Amniotic epithelial cell (primary cell): ENCODE measurements around the gene CD19.
"Not testable (repeated sequence)": the region's sequence is repeated elsewhere in the genome, so short reads cannot be mapped to it uniquely, and the experiment has no call there.

Source experiments
- DNase-seq: peaks from one replicate; pipeline ENCODE4 v3.0.0-alpha.2; 2010; ENCODE audit warnings: low read depth

Gene CD19

GRCh38 chr16:28931801-28932225 lies at the start of gene CD19:
Gene CD19 (plus strand): TSS chr16:28931971. CDS start chr16:28932001, 30 bp downstream.
- DNase-seq: no peak

- DNase-seq: no peak
These were observed 49.1 kb upstream of the CD19 start for GRCh38 chr16:28882551-28883160.

GRCh38 chr16:28883221-28883996 lies 48.4 kb upstream of the CD19 start:
- no peak for DNase-seq

GRCh38 chr16:28884045-28884444 lies 47.7 kb upstream of the CD19 start:
- DNase-seq: no peak

DNA sequence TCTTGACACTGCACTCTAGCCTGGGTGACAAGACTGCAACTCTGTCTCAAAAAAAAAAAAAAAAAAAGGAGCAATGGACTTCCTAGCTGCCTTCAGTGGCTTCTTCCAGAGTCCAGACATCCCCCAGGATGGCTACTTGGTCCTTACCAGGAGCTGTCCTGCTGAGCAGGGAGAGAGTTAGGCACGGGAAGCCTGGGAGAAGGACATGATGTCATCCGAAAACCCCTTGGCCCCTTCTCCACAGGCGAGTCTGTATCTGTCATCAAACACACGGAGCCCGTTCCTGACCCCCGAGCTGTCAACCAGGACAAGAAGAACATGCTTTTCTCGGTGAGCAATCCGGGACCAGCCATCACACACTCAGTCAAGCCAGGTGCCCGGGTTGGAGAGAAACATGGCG lies 44.8 kb upstream of the CD19 start:
- no peak for DNase-seq

- DNase-seq: not testable (repeated sequence)
These were observed 41.4 kb upstream of the CD19 start for GRCh38 chr16:28890355-28890754.

DNA sequence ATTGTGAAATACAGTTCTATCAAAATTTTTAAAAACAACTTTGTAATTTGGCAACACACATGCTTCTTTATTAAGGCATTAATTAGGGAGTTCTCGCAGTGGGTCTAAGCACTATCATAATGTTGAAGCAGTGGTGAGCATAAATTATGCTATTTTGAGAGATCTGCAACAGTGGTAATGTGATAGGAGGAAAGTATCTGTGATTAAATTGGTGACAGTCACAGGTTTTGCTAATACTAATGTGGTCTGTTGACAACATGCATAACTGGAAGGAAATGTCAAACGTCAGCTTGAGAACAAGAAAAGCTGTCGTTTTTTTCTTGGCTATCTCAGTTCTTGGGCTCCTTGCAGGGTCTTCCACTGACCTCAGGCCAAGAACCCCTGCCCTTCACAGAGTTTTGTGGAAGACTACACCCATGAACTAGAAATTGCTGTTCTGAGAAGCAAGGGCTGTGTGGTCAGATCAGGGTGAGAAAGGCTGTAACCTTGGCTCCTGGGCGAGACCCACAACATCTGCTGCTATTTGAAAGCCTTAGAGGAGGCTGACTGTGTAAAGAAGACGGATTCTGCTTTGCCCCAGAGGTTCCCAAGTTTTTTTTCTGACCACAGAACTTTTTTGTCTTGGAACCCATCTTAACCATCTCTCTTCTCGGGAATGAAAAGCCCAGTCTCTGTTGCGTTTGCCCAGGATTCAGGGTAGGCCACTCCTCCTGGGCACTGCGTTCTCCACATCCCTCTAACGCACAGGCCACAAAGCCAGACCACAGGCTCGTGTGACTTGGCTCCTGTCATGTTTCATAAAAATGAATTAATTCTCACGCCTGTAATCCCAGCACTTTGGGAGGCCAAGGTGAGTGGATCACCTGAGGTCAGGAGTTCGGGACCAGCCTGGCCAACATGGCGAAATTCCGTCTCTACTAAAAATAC lies 39.5 kb upstream of the CD19 start:
- DNase-seq: no peak

- DNase-seq: no peak
These were observed 38.5 kb upstream of the CD19 start for GRCh38 chr16:28893291-28893690.

DNA sequence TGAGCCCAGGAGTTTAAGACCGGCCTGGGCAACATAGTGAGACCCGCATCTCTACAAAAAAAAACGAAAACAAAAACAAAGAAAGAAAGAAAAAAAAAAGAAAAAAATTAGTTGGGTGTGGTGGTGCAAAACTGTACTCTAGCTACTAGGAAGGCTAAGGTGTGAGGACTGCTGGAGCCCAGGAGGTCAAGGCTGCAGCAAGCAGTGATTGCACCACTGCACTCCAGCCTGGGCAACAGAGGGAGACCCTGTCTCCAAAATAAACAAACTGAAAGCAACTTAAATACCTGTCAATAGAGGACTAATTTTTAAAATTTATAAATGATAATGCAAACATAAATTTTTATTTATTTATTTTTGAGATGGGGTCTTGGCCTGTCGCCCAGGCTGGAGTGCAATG lies 36.2 kb upstream of the CD19 start:
- DNase-seq: no peak

- DNase-seq: no peak
These were observed 33.9 kb upstream of the CD19 start for GRCh38 chr16:28897826-28898225.

DNA sequence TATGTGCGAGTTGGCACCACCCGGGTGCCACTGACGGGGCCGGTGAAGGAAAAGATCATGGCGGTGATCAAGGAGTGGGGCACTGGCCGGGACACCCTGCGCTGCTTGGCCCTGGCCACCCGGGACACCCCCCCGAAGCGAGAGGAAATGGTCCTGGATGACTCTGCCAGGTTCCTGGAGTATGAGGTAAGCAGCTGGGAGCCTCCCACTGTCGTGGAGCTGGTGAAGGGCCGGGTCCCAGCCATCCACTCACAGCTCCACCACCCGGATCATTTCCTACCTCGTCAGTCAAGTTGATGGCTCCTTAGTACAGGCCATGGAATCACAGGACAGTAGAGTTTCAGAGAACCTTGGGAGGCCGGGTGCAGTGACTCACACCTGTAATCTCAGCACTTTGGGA lies 33.5 kb upstream of the CD19 start:
- no peak for DNase-seq

GRCh38 chr16:28898942-28899341 lies 32.8 kb upstream of the CD19 start:
- no peak for DNase-seq

DNA sequence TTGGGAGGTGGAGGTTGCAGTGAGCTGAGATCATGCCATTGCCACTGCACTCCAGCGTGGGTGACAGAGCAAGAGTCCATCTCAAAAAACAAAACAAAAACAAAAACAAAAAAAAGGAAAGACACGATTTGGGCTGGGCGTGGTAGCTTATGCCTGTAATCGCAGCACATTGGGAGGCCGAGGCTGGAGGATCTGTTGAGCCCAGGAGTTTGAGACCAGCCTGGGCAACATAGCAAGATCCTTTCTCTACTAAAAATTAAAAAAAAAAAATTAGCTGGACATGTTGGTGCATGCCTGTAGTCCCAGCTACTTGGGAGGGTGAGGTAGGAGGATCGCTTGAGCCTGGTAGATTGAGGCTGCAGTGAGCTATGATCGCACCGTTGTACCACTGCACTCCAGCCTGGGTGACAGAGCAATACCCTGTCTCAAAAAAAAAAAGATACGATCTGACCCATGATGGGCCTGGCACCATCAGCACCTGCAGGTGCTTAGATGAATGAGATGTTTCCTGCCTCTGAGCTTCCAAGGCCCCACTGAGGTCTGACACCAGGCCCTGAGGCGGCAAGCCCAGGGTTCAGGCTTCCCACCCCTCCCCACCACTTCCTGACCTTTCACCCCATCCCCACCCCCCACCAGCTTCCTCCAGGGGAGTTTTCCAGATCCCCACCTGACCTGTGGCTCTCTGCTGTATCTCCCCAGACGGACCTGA lies 31.7 kb upstream of the CD19 start:
- DNase-seq: no peak

- no peak for DNase-seq
These were observed 31.2 kb upstream of the CD19 start for GRCh38 chr16:28900601-28901000.

DNA sequence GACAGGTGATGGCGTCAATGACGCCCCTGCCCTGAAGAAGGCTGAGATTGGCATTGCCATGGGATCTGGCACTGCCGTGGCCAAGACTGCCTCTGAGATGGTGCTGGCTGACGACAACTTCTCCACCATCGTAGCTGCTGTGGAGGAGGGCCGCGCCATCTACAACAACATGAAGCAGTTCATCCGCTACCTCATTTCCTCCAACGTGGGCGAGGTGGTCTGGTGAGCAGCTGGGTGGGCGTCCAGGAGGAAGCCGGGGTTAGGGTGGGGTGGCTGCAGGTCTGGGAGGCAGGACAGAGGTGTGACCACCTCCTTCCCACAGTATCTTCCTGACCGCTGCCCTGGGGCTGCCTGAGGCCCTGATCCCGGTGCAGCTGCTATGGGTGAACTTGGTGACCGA lies 29.9 kb upstream of the CD19 start:
- DNase-seq: no peak

- no peak for DNase-seq
These were observed 28.9 kb upstream of the CD19 start for GRCh38 chr16:28902909-28903308.

DNA sequence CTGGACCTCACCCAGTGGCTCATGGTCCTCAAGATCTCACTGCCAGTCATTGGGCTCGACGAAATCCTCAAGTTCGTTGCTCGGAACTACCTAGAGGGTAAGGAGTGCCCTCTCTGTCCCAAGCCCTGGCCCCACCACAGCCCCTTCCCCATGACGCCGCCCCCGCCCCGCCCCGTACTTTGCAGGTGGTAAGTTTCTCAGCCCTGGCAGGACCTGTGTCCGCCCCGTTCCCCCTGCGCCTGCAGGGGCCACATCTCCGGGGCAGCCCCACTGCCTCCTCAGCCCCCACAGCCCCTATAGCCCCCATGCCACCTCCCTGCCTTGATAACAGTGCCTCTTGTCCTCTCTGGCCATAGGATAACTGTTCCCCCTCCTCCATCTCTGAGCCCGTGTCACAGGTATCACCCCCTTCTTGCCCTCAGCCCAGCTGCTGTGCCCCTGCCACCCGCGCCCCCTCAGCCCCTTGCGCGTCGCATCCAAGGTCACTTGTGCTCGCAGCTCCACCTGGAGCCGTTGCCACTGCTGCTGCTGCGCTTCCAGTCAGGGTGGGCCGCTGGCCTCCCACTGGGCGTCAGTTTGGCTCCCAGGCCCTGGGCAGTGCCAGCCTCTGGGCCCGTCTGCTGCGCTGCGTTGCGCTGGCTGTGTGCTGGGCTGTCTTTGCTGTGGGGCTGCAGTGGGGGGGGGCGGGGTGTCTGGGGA lies 28.3 kb upstream of the CD19 start:
- DNase-seq: no peak

- no peak for DNase-seq
These were observed 27.4 kb upstream of the CD19 start for GRCh38 chr16:28904363-28904762.

DNA sequence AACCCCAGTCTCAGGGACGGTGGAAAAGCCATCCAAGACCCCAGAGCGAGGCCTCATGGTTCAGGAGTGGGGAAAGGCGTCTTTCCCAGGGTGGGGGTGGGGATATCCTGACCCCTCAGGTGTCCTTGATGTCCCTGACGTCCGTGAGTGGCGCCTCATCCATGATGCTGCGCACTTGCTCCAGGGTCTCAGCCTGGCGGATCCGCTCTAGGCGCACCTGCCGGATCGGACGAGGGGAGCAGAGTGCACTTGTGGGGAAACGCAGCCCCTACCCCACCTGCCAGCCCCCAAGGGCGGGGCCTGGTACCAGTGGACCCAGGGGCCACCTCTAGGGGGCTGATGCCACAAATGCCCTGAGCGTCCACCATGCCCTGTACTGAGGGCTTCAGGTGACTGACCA lies 26.9 kb upstream of the CD19 start:
- no peak for DNase-seq

DNA sequence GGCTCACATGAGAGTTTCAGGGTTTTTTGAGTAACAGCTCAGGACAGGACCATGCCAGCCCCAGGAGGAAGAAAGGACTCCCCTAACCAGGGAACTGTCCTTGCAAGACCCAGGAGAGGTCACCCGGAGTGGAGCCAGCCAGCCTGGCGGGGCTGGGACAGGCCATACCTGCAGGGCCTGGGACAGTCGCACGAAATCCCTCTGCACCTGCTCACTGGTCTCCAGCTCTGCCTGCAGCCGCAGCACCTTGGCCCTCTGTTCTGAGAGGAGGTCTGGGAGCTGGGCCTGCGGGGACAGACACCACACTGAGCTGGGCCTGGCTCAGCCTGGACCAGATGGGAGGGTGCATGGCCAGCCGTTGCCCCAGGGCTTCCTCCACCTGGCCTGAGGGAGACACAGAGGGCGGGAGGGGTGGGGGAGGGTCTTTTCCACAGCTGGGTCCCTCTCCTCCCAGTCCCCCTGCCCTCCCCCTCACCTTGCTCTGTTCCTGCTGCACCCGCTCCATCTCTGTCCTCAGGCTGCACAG lies 26.5 kb upstream of the CD19 start:
- DNase-seq: no peak

GRCh38 chr16:28905800-28906372 lies 25.9 kb upstream of the CD19 start:
- DNase-seq: no peak
